HG02970 (cell line): Measurements from ENCODE around the gene CNRIP1.
"Not testable (repeated sequence)": the region's sequence is repeated elsewhere in the genome, so short reads cannot be mapped to it uniquely, and the experiment has no call there.

Experiments used
- ATAC-seq: cut with Tn5 transposase; IDR thresholded peaks from one replicate; pipeline ENCODE4 v1.9.1; 2021; ENCODE audit warnings: mild to moderate bottlenecking, moderate library complexity, moderate number of reproducible peaks; ENCODE audit not compliant: unreplicated experiment, low FRiP score

Gene CNRIP1, protein sequence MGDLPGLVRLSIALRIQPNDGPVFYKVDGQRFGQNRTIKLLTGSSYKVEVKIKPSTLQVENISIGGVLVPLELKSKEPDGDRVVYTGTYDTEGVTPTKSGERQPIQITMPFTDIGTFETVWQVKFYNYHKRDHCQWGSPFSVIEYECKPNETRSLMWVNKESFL

DNA sequence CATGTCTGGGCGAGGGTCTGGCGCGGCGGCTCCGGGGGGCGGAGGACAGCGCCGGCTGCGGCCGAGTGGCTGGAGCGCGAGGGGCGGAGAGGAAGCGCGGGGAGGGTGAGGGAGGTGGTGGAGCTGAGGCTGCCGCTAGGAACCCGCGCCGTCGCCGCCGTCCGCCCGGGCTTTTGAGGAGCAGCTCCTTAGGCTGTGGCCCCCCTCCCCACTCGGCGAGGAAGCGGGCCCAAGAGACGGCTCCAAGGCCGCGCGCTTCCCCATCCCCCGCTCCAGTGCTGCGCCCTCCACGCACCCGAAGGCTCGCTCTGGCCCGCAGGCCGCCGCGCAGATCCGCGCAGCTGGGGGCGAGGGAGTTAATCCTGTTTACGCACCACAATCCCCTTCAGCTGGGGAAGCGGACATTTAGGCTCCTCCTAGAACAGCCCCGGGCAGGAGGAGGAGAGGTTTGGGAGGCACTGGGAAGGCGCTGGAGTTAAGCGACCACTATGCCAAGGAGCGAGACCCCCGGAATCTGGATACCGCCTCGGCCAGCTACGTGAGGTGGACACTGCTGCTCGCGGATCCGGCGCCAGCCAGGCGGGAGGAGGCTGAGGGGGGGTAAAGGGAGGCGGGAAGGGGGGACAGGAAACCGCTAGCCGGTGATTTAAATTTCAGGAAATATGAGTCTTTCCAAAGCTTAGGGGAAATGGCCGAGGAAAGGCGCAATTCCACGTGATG is at the start of gene CNRIP1:
TSS of gene CNRIP1 (minus strand) at position 552 of the 720 bp plus-strand sequence. CDS start at position 3, 549 bp downstream.
- no peak for ATAC-seq

DNA sequence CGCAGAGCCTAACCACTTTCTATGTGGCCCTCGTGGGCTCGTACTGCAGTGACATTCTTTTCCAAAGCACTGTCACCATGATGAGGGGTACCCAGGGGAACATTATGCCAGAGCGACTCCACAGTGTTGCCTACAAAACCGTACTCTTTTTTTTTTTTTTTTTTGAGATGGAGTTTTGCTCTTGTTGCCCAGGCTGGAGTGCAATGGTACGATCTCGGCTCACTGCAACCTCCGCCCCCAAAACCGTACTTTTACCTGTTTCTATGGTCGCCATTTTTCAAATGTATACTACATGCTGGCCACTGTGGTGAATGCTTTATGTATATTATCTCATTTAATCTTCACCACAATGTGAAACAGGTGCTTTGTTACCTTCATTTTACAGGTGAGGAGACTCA is 49.6 kb upstream of the CNRIP1 start:
- no peak for ATAC-seq

DNA sequence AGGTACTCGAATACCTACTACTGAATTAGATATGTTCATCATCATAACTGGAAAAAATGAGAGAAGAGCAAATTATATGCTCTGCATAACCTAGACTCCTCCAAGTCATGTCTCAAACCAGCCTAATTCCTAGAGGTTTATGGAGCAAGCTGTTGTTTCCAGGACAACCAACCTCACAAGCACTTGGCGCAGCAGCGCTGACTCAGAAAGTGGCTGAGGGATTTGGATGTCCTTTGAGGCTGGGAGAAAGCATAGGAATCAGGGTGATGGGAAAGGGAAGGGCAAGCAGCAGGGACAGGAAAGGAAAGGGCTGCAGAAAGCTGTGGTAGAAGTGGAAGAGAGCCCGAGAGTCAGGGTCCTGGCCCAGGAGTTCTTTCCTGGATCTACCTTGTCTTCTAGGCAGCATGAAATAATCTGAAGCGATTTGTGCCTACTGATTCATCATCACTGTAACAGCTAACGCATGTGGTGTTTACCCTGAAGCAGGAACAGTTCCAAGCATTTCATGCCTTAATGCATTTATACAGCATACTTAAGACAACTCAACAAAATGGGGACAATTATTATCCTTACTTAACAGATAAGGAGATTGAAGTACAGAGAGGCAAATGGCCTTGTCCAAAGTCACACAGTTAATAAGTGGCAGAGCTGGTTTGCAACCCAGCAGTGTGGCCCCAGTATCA is 49.0 kb upstream of the CNRIP1 start:
- no peak for ATAC-seq

DNA sequence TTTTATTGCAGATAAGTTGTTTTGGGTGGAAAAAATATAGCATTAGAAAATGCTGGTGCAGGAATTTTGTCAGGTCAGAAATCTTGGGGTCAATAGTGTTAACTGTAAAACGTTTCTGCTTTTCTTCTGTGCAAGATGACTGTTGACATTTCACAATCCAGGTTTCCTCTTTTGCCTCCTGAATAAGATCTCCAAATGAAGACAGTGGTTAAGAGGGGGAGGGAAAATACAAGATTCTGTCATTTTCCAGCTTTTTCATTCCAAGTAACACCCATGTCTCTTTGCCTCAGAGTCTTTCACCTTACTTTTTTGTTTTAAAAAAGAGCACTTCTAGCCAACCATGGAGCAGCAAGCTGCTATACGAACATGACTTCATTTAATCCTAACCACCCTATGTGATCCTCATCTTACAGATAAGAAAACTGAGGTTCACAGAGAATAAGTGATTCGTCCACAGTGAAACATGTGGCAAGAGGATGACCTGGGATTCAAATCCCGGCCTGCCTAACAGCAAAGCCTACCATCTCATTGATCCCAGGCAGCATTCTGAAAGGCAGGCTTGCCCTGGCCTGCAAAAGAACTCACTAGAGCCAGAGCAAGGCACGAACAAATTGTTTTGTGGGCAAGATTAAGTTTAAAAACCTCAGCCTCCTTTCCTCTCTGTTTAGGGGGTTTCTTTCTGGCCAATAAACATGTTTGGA is 48.4 kb upstream of the CNRIP1 start:
- ATAC-seq = no peak

DNA sequence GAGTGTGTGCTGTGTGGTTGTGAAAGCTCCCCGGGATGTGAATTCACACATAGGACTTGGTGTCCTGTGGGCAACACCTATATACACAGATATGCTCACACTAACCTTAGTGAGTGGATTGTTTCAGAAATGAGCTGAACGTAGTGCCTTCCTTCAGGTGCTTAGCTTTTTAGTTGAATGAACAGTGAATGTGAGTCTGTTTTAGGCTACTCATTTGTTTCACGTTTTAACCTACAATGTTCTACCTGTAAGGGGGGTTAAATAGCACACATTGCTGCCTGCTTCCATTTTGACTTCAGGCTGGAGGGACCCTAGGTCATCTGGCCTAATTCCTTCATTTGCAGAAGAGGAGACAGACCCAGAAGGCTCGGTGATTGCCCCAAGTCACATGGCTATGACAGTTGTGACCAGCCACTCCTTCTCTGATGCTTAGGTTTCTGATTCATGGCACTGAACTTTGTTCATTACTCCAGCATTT is 46.4 kb upstream of the CNRIP1 start:
- no peak for ATAC-seq

DNA sequence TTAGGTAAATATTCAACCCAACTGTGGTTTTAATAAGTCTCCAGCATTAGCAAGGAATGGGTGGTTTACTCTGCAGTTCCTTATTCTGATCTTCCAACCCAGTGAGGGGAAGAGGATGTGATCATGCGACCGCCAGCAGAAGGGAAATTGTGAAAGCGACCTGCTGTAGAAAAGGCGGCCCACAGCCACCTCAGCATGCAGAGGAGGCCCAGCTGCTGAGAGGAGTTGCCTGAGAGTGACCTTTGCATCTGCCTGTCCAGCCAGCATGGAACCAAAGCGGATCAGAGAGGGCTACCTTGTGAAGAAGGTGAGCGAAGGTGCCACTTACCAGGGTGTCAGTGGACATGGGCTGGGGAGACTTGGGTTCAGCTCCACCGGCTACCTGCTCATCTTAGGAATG is 45.3 kb upstream of the CNRIP1 start, which contains the start of gene PLEK:
TSS of gene PLEK (plus strand) at position 196 of the 400 bp plus-strand sequence. CDS start at position 266, 70 bp downstream.
- peak; percentile 49 for ATAC-seq

DNA sequence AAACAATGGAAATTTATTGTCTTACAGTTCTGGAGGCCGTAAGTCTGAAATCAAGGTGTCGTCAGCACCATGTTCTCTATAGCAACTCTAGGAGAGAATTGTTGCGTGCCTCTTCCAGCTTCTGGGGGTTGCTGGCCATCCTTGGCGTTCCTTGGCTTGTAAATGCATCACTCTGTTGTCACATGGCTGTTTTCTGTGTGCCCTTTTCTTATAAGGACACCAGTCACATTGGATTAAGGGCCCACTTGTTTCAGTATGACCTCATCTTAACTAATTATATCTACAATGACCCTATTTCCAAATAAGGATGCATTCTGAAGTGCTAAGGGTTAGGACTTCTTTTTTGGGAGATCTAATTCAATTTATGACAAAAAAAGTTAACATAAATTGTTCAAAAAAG is 44.0 kb upstream of the CNRIP1 start:
- no peak for ATAC-seq

DNA sequence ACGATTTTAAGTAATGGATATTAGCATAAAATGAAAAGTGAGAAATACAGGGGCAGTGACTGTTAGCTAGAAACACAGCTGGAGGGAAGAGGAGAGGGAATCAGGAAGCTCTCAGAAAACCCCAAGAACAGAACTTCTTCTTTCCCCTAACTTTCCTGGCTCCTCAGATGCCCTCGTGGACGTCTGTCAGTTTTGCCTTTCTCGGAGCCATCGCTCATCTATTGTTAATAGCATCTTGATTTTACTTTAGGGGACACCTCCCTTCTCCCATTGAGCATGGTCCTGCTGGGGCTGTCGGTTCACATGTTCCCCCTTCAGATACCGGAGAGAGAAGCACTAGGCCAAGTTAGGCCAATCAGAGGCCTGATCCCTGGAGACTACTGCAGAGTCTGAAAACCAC is 43.0 kb upstream of the CNRIP1 start:
- ATAC-seq = no peak

DNA sequence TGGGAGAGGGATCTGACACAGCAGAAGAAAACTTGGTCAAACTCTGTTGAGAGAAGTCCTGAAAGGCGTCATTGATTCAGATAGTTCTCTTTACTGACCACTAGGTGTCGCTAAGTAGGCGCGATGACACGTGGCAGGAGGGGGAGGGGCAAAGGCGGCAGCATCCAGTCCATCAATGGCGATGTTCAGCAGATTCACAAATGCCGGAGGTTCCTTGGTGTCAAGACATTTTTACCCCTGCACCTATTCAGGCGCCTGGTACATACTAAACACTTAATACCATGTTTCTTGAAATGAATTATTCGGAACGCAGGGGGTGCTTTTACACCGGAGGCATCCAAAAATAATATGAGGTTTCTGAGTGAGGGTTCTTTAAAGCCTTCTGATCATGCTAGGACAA is 42.3 kb upstream of the CNRIP1 start:
- ATAC-seq = no peak

DNA sequence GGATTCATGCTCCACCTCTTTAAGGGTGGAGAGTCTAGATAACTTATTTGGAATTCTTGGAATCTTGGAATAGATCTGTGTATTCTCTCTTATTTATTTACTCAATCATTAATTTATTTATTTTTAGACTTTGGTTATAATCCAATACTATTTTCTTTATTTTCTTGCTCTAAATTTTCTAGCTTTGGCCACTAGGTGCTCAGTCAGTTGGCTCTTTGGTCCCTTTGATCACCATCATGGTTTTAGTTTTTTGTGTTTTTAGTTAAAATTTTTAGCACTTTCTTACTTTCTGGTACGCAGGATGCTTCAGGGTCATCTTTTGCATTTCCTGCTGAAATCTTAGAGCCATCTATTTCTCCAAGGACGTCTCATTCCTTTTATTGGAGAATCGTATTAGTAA is 40.1 kb upstream of the CNRIP1 start:
- ATAC-seq = no peak

DNA sequence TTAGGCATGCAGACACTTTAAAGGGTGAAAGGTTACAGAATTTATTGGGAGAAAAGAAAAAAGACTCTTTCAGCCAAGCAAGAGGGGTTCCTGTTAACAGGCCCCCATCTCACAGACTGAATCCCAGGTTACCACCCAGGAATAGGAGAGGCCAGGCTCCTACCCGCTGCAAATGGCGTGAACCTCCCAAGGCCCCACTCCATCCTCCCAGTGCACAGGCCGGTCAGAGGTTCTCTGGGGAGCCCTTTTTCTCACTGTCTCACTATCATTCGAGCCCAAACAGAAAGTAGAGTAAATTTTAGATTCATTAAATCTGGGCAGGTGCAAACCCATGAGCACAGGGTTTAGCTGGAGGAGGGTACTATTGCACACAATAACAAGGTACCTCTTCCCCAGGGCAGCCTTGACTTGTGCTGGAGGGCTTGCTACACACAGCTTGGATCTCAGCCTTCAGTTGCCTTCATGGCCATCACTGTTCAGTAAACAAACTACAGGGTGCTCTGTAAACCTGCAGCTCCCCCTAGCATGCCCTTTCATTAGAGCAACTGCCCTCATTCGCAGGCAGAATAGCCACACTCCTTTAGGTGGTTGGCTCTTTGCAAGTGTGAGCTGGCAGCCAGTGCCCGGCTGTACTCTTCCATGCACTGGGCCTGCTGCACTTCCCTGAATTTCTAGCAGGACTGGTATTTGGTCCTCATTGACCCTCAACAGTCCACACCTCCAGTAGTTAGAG is 38.0 kb upstream of the CNRIP1 start:
- ATAC-seq = peak; percentile 43

DNA sequence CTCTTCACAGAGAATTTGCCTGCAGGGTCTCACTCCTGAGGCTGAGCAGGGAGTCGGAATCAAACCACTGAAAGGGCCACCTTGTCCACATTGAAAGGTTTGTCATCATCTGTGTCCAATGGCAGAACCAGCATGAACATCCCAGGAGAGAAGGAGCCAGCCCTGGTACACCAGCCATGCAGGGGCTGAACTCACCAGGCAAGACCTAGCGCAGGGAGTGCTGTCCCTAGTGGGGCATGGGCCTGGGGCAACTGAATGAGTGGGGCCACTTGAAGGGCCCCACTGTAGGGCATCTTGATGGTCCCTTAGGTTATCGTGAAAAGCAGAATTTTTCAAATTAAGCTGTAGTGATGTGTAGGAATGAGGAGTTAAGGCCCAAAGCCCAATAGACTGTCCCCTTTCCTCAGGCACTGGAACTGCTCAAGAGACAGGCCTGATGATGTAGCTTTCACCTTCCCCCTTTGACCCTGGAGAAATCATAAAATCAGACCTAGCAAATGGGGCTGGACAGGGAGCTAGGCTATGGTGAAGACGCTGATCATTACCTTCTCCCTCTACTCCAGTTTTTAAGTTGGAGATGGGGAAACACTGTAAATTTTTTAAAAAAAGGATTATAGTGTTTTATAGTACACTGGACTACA is 37.0 kb upstream of the CNRIP1 start:
- no peak for ATAC-seq

DNA sequence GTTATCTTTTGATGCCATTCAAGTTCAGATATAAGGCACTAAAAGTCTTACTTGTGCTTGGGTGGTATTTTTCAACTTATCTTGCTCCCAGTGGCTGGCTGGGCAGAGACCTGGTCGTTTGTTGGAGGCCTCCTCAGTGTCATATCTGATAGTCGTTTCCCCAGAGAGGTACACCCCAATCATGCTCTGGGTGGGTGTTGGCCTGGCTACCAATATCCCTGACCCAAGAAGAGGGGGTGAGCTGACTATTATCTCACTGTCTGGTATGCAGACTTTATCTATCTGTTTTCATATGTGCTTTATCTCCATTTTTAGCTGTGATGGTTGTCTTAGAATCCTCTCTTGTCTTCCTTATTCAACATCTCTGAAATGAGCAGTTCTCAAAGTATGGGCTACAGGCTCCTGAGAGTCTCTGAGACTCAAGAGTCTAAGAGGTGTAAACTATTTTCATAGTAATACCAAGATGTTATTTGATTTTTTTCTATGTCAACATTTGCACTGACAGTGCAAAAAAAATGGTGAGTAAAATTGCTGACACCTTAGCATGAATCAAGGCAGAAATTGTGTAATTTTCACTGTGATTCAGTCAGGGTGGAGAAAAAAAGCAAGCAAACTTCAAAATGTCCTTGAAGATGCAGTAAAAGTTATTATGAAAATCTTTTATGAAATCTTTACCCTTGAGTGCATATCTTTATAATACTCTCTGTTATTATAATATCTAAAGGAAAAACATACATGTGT is 33.1 kb upstream of the CNRIP1 start:
- ATAC-seq = no peak

DNA sequence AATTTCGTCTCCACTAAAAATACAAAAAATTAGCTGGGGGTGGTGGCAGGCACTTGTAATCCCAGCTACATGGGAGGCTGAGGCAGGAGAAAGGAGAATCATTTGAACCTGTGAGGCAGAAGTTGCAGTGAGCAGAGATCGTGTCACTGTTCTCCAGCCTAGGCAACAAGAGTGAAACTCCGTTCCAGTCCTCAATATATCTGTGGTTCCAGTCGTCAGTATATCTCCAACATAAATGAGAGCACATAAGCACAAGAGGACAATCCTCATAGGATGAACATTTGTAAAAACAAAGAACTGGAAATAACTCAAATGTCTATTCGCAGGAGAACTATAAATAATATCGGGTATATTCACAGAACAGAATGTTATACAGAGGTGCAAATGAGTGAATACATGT is 32.2 kb upstream of the CNRIP1 start:
- ATAC-seq = no peak

DNA sequence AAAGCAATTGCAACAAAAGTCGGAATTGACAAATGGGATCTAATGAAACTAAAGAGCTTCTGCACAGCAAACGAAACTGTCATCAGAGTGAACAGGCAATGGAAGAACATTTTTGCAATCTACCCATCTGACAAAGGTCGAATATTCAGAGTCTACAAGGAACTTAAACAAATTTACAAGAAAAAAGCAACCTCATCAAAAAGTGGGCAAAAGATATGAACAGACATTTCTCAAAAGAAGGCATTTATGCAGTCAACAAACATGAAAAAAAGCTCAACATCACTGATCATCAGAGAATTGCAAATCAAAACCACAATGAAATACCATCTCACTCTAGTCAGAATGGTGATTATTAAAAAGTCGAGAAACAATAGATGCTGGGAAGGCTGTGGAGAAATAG is 29.3 kb upstream of the CNRIP1 start:
- not testable (repeated sequence) for ATAC-seq

DNA sequence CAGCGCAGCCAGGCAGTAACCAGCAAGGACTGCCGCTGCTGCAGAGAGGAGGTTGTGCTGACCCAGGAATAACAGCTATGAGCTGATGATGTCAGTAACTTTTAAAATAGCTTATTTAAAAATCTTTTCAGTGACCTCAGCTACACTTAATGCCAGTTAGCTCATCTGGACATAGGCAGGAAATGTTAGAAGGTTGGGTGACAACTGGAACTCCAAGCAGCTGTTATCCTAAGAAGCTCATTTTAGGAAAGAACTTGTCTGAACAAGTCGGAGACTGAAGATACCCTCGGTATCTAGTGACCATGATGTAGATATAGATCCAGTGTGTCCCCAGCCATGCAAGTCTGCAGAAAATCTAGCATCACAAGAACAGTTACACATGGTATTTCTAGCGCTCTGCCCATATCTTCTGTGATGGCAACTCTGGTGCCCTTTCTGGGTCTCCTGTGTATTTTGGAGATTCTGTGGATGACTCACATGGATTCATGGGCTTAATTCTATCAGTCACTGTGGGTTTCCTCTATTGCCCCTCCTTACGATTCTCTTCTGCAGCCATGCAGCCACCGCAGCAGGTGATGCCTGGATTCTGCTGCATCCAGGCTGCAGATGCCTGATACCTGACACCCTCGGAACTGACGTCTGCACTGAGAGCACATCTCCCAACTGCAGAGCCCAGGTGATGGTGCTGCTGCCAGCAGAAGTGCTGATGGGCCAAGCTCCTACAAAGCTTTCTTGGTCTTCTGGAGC is 25.6 kb upstream of the CNRIP1 start:
- ATAC-seq = no peak

DNA sequence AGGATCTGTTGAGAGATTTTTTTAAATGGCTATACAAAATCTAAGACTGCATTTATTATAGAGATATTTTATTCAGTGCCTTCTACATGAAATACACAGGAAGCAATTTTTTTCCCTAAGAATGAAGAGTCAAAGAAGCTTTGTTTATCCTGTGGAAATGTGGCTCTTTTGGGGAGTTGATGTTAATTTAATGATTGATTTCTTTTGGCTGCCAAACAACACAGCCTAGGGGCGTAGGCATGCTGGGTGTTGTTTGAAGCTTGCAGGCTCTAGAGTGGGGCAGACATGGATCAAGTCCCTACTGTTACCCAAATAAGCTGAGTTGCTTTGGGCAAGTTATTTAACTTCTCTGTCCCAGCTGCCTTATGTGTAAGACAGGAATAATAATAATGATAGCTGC is 24.3 kb upstream of the CNRIP1 start:
- ATAC-seq = no peak

DNA sequence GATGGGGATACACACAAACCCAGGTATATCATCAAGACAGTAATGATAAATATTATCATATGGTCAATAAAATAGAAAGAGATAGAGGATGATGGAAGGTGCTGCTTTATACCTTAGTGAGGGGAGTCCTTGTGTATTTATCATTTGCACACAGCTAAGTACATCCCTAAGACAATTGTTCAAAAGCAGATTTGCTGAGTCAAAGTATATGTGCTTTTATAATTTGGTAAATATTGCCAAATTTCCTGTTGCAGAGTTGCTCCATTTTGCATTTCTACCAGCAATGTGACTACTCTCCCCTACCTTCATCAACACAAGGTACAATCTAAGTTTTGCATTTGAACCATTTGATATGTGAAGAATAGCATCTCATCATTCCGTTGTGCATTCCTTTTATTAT is 22.7 kb upstream of the CNRIP1 start:
- ATAC-seq = no peak
